HG03469 (cell line): ENCODE results near the gene ACSL6.
A peak's percentile ranks its signal among the peaks of the same experiment; 100 is the strongest.

Source experiments
- ATAC-seq: cut with Tn5 transposase; IDR thresholded peaks from one replicate; pipeline ENCODE4 v1.9.1; 2021; ENCODE audit warnings: mild to moderate bottlenecking, moderate library complexity, moderate number of reproducible peaks; ENCODE audit not compliant: unreplicated experiment

The ACSL6 gene

GRCh38 chr5:132017738-132018625 is 6.5 kb upstream of the ACSL6 start:
- ATAC-seq = no peak

- no peak for ATAC-seq
Measured at GRCh38 chr5:132017316-132017715, 5.9 kb upstream of the ACSL6 start.

GRCh38 chr5:132016721-132017250 is 5.3 kb upstream of the ACSL6 start:
- ATAC-seq = no peak

DNA sequence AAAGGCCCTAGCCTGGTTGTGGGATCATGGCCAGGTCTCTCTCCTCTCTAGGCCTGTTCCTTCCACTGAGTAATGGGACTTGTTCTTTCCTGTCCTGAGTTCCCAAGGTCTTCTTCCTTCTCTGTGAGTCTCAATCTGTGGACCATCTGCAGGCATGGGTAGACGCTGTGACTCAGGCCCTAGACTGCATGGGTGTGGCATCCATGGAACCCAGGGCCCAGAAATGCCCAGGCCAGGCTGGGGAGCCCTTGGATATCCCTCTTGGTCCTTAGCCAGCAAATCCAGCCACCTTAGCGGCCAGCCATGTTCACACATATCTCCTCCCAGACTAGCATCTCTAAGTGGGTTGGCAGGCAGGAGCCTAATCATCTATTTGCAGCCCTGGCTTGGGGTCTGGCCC is 2.3 kb upstream of the ACSL6 start:
- no peak for ATAC-seq

GRCh38 chr5:132013006-132013689 is 1.7 kb upstream of the ACSL6 start:
- ATAC-seq = no peak

- ATAC-seq = no peak
Measured at GRCh38 chr5:132012371-132013005, 1.0 kb upstream of the ACSL6 start.

GRCh38 chr5:132010989-132011621 is 353 bp downstream of the ACSL6 start:
- ATAC-seq = no peak

GRCh38 chr5:132010645-132010988 is 841 bp downstream of the ACSL6 start:
- ATAC-seq = no peak

GRCh38 chr5:132009706-132010405 is 1.6 kb downstream of the ACSL6 start:
- no peak for ATAC-seq

DNA sequence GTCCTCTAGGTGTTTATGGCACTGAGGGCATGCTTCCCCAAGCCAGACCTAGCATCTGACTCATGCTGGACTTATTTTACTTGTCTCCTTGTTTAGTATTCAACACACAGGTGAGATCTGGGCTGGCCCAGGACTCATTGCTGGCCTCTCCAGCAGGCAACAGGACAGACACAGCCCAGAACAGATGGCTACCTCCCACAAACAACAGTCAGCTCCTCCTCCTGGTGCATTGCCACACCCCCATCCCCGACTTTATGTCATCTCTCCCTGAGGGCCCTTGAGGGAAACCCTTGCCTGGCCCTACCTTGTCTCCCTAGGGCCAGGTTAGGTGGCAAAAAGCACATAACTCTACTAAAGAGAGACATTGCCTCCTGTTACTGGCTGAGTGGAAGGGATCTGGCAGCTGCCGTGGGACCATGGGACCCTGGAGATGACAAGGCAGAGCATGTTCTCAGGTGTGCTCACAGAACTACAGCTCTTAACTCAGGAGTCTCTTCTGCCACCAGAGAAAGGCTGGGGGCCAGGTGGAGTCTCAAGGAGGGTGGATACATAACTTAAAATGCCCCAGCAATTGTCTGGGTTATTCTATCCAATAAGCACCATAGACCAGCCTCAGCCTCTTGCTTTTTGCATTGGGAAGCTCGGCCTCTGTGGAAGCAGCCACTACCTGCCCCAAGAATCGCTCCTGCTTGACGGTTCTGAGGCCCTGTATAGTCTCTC is 2.3 kb downstream of the ACSL6 start:
- no peak for ATAC-seq

DNA sequence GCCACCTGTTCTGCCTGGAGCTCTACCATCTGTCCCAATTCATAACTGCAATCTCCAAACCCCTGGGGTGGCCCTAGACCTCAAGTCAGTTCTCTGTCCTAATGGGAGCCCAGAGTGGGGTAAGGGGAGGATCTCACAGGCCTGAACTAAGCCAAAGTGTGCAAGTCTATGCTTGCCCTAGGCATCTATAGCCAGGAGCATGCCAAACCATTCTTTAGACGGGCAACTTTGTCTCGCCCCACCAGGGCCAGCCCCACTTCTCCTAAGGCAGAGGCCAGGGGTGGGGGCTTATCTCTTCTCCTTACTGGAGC is 3.3 kb downstream of the ACSL6 start:
- ATAC-seq = no peak

DNA sequence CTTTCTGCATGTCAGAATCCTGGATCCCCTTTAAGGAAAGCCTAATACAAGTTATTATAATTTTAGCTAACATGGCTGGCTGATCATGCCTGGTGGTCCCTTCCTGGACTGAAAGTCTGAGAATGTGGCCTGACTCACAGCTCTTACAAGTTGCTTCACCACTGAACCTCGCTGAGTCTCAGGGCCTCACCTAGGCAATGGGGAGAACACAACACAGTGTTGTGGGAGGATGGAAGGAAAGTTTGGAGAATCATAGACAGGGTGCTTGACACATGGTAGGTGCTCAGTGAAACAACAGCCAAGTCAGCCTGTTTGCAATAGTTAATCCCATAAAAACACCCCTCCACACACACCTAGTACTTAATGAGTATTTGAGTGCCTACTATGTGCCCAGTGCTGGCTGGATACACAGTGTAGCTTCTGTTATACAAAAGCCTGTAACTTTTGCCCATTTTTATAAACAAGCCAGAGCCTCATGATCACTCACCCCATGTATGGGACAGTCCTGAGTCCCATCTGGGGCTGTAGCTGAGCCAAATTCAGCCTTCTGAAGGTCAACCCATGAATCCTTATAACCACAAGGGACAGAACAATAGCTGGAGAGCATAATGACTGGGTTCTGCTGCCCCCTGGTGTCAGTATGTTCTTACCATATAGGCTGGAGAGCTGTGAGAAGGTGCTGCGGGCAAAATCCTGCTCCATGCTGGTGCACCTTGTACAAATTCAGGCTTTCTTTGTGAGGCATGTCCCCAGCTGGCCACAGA is 3.9 kb downstream of the ACSL6 start:
- ATAC-seq = peak; percentile 71

- no peak for ATAC-seq
Measured at GRCh38 chr5:132006331-132007120, 4.9 kb downstream of the ACSL6 start.

DNA sequence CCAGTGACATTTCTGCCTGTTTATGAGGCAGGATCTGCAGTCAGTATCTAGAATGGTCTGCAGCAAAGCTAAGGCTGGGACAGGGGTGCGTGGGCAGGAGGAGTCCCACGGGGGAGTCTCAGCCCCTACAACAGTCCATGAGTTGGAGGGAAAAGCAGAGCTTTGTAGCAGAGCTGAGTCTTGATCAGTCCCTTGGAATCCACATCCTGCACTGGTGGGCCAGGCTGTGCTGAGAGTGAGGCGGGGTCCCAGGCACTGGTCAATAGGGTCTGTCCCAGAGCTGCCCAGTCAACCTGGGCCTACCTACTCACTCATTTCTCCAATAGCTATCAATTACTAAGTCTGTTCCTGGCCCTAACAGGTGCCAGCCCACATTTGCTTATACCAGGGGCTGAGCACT is 5.9 kb downstream of the ACSL6 start:
- no peak for ATAC-seq

DNA sequence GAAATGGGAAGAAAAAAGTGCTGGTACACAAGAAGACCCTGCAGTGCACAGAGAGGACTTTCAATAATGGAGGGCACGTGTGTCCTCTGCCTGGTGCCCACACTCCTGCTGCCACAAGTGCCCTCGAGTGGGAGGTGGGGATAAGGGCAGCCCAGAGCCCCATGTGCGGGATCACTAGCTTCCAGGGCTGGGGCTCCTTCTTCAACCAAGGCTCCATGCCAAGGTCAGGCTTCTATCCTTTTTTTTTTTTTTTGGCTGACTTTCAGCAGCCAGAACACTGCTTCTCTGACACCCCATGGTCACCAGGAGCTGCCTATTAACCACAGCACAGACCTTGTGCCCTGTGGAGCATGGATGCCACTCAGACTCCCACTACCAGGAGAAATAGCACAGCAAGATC is 7.5 kb downstream of the ACSL6 start:
- no peak for ATAC-seq

DNA sequence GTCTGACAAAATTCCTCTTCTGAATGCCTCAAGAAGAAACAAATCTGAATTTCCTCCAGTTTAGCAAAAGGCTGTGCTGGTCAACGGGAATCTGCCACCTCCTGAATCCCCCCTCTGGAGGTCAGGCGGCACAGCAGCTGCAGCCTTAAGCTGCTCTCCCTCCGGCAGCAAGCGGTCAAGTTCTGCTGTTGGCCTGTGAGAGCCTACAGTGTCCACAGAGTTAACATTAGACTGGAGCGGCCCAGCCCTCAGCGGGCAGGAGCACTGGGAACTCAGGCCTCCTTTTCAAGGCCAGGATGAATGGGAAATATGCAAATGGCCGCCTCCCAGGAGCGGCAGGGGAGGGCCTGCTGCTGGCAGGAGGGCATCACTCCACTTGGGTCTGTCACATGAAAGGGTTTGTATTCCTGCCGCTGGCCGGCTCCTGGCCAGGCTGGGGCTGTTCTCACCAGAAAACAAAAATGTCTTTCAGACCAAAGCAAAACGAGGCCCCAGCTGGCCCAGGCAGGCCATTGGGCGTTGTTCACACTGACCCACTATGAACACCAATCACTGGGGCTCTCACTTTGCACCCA is 8.2 kb downstream of the ACSL6 start:
- no peak for ATAC-seq

- no peak for ATAC-seq
Measured at GRCh38 chr5:132002757-132003156, 8.7 kb downstream of the ACSL6 start.
